Measurements from ENCODE around the gene TPSG1.
"Not testable (repeated sequence)": the region's sequence is repeated elsewhere in the genome, so short reads cannot be mapped to it uniquely, and the experiment has no call there.

The TPSG1 gene

DNA sequence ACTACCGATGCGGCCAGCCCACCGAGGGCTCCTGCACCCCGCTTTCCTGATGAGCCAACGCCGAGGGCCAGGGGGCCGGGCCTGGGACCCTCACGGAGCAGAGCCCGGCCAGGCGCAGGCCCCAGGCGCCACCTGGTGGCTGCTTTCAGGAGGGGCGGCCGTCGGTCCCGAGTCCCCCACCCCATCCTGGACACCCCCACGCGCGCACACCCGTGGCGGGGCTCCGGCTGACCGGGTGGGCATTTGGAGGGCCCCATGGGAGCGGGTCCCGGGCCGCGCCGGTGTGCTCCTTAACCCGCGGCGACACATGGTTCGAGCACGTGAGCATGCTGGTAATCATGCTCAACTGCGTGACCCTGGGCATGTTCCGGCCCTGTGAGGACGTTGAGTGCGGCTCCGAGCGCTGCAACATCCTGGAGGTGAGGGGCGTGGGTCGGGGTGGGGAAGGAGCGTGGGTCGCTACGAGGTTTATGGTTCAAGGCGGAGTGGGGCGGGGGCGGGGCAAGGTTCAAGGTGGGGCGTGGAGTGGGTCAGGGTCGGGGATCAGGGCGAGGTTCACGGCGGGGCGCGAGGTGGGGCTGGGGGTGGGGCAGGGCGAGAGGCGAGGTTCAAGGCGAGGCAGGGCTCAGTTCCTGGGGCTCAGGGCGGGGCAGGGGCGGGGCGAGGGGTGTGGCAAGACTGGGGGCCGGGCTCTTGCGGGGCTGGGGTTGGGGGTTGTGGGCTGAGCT, 30.2 kb downstream of the TPSG1 start:
- DNase-seq (ENCODE audit: low read depth): peak; percentile 2

DNA sequence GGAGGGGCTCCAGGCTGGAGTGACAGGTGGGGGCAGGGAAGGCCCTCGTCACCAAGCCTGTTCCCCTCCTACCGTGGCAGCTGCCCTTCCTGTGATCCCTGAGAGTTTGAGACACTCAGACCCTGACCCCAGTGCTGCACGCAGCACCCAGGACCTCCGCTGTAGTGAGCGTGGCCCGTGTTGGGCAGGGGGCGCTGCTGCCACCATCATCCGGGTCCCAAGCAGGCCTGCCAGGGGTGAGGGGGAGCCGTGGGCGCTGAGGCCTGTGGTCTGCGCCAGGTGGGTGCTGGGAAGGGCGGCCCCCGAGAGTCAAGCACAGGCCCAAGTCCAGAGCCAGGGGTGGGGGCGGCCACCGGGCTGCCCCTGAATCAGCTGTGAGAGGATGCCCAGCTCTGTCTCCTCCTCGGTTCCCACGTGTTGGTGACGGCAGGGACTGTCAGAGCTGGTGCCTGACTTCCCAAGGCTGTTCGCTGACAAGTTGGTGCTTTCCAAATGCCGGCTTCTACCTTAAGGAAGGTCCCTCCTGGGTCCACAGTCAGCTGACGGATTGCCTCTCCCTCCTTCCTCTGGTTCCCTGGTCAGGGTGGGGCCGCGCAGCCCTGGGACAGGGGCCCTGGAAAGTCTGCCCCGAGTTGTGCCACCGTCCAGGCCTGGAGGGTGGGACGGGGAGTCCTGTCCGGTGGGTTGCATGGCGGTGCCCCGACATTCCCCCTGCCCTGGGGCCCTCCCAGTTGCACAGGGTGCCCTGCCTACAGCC, 31.1 kb downstream of the TPSG1 start:
- DNase-seq (ENCODE audit: low read depth): no peak

DNA sequence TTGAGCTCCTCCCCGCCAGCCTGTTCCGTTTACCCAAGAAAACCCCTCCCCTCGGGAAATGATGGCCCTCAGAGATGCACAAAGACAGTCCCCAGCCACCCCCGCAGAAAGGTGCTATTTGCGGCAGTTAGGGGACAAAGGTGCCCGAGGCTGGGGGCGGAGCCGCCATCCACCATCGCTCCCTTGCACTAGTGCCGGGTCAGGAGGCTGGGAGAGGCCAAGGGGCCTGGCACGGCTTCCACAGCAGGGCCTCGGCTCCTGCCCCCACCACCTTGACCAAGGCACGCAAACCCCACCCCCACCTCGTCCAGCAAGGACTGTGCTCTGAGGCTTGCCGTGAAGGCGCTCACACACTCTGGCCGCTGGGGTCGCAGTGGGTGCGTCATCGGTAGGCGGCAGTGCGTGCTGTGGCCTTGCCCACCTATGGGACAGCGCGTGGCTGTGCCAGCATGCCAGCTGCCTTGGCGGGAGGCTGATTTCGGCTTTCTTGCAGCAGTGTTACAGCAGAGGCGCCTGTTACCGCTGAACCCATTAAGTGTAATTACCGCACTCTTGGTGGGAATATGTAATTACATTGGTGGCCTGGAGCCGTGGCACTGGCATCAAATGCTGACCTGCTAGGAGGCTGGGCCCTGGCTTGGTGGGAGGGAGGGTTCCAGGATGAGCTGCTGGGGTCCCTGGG, 31.8 kb downstream of the TPSG1 start:
- no peak for DNase-seq (ENCODE audit: low read depth)

DNA sequence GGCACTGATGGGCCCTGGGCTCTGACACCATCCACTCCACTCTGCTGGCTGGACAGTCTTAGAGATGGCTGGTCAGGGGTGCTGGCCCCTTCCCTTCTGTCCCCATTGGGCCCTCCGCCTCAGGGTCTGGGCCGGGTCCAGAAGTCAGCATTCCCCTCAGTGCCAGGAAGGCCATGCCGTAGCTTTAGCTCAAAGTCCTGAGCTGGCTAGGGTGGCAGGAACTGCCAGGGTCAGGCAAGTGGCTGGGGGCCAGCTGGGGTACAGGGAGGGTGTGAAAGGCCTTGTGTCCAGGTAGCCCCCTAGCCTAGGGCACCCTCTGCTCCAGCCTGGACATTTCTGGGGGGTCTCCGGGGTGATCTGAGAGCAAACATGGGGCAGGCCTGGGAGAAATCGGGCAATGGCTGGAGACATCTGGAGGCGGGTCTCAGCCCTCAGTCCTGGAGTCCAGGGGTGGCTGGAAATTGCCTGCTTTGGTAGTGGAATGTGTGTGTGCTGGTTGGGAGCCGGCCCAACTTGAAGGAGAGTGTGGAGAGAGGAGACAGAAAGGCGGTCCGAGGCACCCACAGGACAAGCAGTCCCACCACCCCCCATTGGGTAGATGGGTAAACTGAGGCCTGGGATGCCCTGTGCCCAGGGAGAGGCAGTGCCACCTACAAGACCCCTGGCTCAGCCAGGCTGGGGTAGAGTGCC, 32.5 kb downstream of the TPSG1 start:
- peak; percentile 3 for DNase-seq (ENCODE audit: low read depth)

DNA sequence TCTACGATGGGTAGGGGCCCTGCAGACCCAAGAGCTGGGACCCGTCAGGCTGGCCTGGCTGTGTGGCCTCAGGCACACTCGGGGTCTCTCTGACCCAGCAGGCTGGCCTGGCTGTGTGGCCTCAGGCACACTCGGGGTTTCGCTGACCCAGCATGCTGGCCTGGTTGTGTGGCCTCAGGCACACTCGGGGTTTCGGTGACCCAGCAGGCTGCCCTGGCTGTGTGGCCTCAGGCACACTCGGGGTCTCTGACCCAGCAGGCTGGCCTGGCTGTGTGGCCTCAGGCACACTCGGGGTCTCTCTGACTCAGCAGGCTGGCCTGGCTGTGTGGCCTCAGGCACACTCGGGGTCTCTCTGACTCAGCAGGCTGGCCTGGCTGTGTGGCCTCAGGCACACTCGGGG, 34.3 kb downstream of the TPSG1 start:
- DNase-seq (ENCODE audit: low read depth): not testable (repeated sequence)

DNA sequence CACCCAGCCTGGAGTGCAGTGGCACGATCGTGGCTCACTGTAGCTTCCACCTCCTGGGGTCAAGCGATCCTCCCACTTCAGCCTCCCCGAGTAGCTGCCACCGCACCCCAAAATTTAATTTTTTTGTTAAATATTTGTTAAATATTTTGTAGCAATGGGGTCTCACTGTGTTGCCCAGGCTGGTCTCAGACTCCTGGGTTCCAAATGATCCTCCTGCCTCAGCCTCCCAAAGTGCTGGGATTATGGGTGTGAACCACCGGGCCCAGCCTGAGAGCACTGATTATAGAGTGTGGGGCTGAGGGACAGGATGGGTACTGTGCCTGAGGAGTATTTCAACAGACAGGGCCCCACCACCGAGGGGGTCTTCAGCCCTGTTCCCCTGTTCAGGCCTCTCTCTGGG, 35.6 kb downstream of the TPSG1 start:
- no peak for DNase-seq (ENCODE audit: low read depth)

DNA sequence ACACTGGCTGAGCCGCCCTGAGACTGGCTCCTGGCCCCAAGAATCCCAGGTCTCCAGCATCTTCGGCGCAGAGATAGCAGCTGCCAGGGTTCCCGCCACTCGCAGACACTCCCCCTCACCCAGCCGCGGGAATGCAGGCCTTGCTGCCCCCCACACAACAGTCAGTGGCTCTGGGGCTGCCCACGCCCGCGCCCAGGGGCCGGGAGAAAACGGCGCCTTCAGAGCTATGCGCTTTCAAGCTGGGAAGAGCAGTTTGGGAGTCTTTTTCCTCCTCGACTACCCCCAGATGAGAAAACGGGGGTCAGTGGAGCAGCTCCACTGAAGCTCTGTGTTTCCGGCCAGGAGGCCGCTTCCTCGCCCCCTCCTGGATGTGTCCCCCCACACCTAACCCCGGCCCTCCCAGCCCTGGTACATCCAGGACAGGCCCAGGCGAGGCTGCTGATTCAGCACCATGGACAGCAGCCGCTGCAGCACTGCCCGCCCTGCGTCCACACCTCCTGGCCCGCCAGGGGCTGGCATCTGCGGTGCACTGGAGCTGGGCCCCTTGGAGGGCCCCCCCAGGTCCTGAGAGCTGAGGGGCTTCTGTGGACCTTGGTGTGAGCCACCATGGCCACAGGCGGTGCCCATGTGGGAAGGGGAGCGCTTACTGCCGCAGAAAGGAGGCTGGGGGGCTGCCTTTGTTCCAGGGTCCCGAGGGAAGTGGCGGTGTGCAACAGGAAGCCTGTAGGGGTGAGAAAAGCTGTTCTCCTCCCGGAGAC, 36.5 kb downstream of the TPSG1 start:
- peak; percentile 53 for DNase-seq (ENCODE audit: low read depth)

DNA sequence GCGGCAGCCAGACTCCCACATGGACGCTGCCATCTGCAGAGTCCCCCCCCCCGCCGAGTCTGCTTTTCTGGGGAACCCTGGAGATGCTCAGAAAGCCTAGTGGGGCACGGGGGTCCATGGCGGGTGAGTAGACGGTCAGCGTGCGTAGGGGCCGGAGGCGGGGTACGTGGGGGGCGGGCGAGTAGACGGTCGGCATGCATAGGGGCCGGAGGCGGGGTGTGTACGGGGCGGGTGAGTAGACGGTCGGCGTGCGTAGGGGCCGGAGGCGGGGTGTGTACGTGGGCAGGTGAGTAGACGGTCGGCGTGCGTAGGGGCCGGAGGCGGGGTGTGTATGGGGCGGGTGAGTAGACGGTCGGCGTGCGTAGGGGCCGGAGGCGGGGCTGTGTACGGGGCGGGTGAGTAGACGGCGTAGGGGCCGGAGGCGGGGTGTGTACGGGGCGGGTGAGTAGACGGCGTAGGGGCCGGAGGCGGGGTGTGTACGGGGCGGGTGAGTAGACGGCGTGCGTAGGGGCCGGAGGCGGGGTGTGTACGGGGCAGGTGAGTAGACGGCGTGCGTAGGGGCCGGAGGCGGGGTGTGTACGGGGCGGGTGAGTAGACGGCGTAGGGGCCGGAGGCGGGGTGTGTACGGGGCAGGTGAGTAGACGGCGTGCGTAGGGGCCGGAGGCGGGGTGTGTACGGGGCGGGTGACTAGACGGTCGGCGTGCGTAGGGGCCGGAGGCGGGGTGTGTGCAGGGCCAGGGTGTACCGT, 39.4 kb downstream of the TPSG1 start:
- DNase-seq (ENCODE audit: low read depth): not testable (repeated sequence)

DNA sequence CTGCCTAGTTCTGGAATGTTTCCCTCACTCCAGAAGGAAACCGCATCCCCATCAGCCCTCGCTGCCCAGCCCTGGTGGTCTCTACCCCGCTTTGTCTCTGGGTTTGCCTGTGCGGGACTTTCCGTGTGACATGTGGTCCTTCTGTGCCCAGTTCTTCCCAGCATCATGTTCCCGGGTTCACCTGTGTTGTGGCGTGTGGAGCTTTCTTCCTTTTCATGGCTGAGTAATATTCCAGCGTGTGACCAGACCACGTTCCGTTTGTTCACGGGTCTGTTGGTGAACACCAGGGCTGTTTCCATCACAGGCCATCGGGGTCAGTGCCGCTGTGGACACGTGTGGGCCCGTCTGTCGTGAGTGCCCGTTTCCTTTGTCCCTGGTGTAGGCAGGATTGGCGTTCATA, 40.1 kb downstream of the TPSG1 start:
- DNase-seq (ENCODE audit: low read depth): no peak

DNA sequence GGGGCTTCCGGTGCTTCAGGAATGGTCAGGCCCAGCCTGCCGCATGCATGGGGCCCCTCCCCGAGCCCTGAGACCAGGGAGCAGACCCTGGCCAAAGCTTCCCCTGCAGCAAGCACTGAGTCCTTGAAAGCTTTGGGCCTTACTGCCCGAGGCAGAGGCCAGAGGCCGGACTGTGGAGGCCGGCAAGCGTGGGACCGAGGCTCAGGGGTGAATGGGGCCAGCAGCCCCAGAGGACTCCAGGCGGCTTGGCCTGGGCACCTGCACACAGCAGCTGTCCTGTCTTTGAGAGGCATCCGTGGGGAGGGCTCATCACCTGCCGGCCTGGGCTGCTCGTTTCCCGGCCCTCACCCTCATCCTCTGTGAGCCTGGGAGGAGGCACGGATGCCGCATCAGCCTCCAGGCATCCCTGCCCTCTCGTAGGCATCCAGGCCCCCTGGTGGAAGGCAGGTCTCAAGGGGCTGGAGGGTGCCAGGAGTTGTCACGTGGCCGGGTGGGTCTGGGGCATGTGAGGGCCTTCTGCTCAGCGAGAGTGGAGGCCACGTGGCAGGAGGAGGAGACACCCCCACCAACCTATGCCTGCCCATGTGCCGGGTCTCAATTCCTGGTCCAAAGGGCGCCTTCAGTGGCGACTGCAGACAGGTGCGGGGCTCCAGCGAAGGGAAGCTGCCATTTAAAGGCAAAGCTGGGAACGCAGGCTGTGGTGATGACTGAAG, 40.8 kb downstream of the TPSG1 start:
- DNase-seq (ENCODE audit: low read depth): no peak

DNA sequence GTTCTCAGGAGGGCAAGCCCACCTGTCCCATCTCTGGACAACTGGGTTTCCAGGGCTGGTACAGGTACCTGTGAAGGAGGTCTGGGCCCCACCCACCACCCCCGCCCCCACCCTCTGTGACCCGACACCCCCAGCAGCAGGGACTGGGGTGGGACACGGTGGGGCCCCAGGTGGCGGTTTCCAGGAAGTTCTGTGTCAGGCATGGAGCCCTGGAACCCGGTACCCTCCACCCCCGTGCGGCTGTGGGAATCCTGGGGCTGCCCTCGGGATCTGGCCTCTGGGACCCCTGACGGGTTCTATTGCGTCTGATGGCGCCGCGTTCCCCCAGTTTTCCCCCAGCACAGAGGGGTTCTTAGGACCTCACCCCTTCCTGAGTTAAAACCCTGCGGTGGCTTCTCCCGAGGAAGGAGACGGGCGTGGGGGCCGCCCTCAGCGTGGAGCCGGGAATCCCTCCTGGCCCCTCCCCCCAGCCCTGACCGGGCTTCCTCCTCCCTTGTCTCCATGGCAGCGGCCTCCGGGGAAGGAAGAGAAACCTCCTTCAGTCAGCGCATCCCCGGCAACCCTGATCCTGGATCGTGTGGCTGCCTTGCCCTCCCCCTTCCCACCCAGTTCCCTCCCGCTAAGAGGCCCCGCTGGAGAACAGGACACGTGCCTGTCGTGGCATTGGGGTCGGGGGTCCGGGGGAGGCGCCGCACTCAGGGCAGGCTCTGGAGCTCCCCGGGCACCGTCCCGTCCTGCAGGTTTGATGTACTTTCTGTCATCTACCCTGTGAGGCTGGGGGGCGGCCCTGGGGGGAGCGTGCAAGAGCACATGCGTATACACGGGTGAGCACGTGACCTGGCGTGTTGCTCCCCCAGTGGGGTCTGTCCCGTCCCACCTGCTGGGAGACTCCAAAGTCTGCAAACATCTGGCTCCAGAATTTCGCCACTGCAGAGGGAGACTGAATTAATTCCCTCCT, 41.8 kb downstream of the TPSG1 start:
- peak; percentile 84 for DNase-seq (ENCODE audit: low read depth)

DNA sequence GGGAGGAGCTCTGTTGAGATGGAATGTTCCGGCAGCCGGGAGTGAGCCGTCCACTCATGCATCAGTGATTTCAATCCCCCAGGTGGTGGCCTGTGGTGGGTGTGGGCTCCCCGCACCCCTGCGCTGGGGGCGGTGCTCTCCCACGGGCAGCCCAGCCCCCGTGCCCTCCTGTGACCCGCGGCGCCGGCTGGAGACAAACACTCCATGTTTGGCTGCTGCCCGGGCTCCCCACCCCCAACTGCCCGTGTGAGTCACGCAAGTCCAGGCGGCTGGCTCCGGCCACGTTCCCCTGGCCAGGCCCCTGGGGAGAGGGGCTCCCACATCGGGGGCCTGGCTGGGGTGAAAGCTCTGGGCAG, 42.8 kb downstream of the TPSG1 start:
- DNase-seq (ENCODE audit: low read depth): peak; percentile 89

DNA sequence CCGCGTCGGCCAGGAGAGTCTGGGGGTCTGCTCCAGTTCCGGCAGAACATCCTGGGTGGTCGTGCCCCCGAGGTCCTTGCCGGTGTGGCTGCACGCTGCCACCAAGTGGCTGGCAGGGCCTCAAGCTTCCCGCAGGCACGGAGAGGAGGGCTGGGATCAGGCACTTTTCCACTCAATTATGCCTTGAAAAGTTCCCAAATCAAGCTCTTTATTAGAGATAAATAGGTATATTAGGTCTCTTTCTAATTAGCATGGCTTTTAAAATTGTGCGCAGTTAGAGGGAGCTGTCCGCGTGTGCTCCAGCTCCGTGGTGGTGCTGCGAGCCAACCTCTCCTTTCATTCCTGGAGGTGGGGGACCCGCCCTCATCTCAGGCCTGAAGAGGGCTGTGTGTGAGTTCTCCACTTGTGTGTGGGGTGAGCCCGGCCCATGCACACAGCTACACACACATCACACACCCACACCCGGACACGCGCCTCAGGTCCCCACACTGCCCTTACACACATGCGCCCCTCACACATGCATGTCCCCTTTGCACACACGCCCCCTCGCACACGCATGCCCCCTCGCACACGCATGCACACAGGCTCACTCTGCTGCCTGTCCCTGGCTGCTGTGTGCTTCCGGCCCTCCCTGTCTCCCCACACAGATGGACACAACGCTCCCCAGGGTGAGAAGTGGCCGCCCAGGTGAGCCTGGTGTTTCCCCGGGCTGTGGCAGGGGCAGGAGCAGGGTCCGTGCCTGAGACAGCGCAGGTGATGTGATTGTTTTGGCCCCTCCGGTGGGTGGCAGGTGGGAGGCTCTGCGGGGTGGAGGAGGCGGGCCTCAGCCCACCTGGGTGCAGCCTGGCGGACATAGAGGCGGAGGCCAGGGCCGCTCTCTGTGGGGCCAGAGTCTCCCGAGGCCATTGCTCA, 43.4 kb downstream of the TPSG1 start:
- no peak for DNase-seq (ENCODE audit: low read depth)

DNA sequence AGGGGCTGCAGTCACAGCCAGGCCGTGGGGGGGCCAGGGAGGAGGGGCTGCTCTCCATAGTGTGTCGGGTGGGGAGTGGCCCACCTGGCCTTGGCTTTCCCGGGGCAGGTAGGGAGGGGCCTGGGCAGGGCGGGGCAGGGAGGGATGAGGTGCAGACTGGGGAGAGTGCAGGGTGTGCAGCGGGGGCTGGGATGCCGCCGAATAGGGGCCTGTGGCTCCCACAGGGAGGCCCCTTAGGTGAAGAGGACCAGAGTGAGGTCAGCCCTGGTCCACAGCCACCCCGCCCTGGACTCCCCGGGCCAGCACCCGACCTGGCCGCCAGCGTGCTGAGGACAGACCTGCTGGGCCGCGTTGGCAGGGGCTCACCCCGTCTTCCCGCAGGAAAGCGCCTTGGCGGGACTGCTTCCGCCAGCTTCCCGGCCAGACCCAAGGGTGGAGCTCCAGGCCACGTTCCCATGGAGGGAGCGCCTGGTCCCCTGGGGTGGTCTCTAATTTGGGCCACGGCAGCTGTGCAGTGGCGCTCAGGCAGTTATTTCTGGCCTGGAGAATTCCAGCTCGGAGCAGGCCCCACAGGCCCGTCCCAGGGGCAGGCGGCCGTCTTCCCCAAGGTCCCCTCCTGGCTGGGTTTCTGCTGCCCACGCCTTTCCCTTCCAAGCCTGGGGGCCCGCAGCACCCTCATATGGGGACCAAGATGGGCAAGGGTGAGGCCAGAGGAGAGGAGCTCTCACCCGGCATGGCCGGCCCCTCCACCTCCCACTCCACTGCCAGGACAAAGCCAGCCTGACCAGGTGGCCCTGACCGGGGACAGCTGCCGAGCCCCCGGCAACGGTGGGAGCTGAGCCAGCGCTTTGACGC, 44.3 kb downstream of the TPSG1 start:
- DNase-seq (ENCODE audit: low read depth): no peak

DNA sequence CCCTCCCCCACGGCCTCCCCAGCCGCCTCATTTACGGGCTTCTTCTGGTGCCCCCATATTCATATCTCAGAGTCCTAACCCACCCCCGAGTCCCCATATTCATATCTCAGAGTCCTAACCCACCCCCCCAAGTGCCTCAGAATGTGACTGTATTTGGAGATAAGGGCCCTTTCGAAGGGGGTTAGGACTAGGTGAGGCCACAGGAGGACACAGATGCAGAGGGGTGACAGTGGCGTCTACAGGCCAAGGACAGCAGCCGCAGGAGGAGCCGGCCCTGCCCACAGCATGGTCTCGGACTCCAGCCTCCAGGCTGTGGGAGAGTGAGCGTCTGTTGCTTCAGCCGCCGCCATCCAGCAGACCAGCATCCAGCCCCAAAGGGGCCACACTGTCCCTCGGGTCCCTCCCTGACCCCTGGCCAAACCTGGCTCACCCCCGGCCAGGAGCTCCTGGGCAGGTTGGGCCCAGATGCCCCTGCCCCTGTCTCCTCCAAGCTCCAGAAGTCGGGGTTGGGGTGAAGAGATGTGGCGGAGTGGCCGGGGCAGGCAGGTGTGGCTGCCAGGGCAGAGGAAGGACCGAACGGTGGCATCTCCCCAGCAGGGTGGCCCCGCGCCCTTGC, 46.7 kb downstream of the TPSG1 start:
- DNase-seq (ENCODE audit: low read depth): no peak

DNA sequence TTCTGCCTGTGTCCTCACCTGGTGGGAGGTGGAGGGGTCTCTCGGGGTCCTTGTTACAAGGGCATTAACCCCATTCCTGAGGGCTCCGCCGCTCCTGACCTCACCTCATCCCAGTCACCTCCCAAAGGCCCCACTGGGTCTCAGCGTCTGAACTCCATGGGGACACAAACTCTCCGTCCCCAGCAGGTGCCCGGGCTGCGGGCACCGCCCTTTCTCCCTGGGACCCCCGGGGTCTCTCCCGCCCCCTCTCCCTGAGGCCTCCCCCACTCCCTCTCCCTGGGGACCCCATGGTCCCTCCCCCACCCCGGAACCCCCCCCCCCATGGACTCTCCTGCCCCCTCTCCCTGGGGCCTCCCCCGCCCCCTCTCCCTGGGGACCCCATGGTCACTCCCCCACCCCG, 47.3 kb downstream of the TPSG1 start:
- no peak for DNase-seq (ENCODE audit: low read depth)

DNA sequence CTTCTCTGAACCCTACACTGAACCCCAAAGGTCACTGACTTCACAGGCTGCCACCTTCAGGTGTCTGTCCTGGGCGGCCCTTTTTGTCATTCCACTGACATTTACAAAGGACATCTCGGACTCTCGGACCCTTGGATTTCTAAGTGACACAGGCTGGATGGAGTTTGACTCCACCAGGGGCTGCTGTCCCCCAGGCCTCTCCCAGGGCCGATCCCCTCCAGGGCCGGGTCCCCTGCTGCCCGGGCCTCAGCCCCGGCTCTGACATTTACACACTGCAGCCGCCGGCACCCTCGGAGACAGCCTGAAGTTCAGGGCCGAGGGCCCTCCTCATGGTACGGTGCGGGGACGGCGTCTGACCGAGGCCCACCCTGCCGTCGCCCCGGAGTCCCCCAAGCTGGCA, 48.0 kb downstream of the TPSG1 start:
- no peak for DNase-seq (ENCODE audit: low read depth)
